OCI-LY7 (cell line): Measurements from ENCODE around the gene HLCS. TPM values are rescaled to one million over a fixed set of nuclear protein-coding genes. Genes with fewer than 3 reads are reported as not detected.

Experiments
- BruUV-seq: library from RNA; stranded (reverse); fragments of 400-500 nt; replicated peaks from 2 replicates; lab custom pipeline; 2021; lab: Mats Ljungman, UMichigan
- CTCF ChIA-PET: fragments of 300-600 bp; sonication (Branson Sonifier 250); formaldehyde crosslinking; loops from one replicate; lab custom pipeline; 2022; ENCODE audit warnings: antibody characterized with exemption; ENCODE audit not compliant: unreplicated experiment; lab: Charles Lee
- POLR2A ChIA-PET: fragments of 300-600 bp; sonication (Branson Sonifier 250); formaldehyde crosslinking; loops from one replicate; lab custom pipeline; 2022; ENCODE audit warnings: antibody characterized with exemption; lab: Charles Lee
- DNase-seq: peaks from one replicate; pipeline ENCODE4 v3.0.0-alpha.2; 2015; ENCODE audit warnings: low spot score
- H2AFZ ChIP-seq: fragments of 200-600 bp; sonication (generic), shearing (Covaris generic); 2 replicates; pipeline ENCODE4 v1.6.1; 2014; ENCODE audit warnings: mild to moderate bottlenecking, antibody characterized with exemption, low read length, moderate library complexity
- H3K27ac ChIP-seq: fragments of 200-600 bp; sonication (generic); 2 replicates; pipeline ENCODE4 v1.5.1; 2014; ENCODE audit warnings: mixed run types, low read depth, mild to moderate bottlenecking, moderate library complexity, low read length, inconsistent platforms; ENCODE audit not compliant: poor library complexity, severe bottlenecking
- H3K36me3 ChIP-seq: fragments of 200-600 bp; sonication (generic); 2 replicates; pipeline ENCODE4 v1.6.1; 2014; ENCODE audit warnings: mild to moderate bottlenecking, antibody characterized with exemption, low read length, moderate library complexity, mixed read lengths; ENCODE audit not compliant: insufficient read depth
- H3K4me1 ChIP-seq: fragments of 200-600 bp; sonication (generic); 2 replicates; pipeline ENCODE4 v1.5.1; 2014; ENCODE audit warnings: mild to moderate bottlenecking, low read length; ENCODE audit not compliant: insufficient read depth, poor library complexity, severe bottlenecking
- H3K4me2 ChIP-seq: fragments of 200-600 bp; sonication (generic); 2 replicates; pipeline ENCODE4 v1.6.1; 2014; ENCODE audit warnings: mild to moderate bottlenecking, low read length
- H3K4me3 ChIP-seq: fragments of 200-600 bp; sonication (generic); 2 replicates; pipeline ENCODE4 v1.5.1; 2014; ENCODE audit warnings: mild to moderate bottlenecking, low read depth, low read length; ENCODE audit not compliant: poor library complexity, severe bottlenecking
- H3K79me2 ChIP-seq: fragments of 200-600 bp; sonication (generic); 2 replicates; pipeline ENCODE4 v1.6.1; 2016; ENCODE audit warnings: low read depth, mild to moderate bottlenecking, low read length, moderate library complexity, mixed read lengths; ENCODE audit not compliant: insufficient read depth
- H3K9me2 ChIP-seq: fragments of 200-600 bp; sonication (generic); 2 replicates; pipeline ENCODE4 v1.6.1; 2016; ENCODE audit warnings: mild to moderate bottlenecking, low read length, mixed read lengths; ENCODE audit not compliant: insufficient read depth
- H3K9me3 ChIP-seq: fragments of 200-600 bp; sonication (generic); 2 replicates; pipeline ENCODE4 v1.6.1; 2014; ENCODE audit warnings: mild to moderate bottlenecking, mixed run types, low read length, mixed read lengths
- H4K20me1 ChIP-seq: fragments of 200-600 bp; sonication (generic); 2 replicates; pipeline ENCODE4 v1.6.1; 2014; ENCODE audit warnings: mild to moderate bottlenecking, antibody characterized with exemption, low read length, moderate library complexity, mixed read lengths; ENCODE audit not compliant: insufficient read depth
- EZH2phosphoT487 ChIP-seq: fragments of 200-600 bp; sonication (generic); IDR thresholded peaks from 2 replicates; pipeline ENCODE4 v1.6.1; 2018; ENCODE audit warnings: low read depth, borderline replicate concordance, mild to moderate bottlenecking, mixed run types, antibody characterized with exemption, low read length, moderate library complexity, mixed read lengths
- intact Hi-C: fragments of 100-400 bp; cut with micrococcal nuclease; formaldehyde crosslinking; loops from one replicate; pipeline ENCODE4 v1.10.0; 2022; ENCODE audit not compliant: unreplicated experiment
- total RNA-seq, 2 experiments: library from RNA; depleted of rRNA in 1 of 2; stranded (reverse); fragments of >200 nt in 1 of 2; shearing (Covaris generic) in 1 of 2; gene quantifications; 2 replicates each; pipeline ENCODE4 v1.2.3, GENCODE V29; 2014 to 2022
- TF ChIP-seq, protein P1 (sequence below): fragments of 200-600 bp; sonication (generic); conservative IDR thresholded peaks from 2 replicates; pipeline ENCODE4 v1.5.1; 2014; ENCODE audit warnings: mild to moderate bottlenecking, antibody characterized with exemption, low read length, moderate library complexity, mixed read lengths

Gene HLCS
- total RNA-seq, 2 experiments from 2014 or later: 12.0 to 20.9 TPM

DNA sequence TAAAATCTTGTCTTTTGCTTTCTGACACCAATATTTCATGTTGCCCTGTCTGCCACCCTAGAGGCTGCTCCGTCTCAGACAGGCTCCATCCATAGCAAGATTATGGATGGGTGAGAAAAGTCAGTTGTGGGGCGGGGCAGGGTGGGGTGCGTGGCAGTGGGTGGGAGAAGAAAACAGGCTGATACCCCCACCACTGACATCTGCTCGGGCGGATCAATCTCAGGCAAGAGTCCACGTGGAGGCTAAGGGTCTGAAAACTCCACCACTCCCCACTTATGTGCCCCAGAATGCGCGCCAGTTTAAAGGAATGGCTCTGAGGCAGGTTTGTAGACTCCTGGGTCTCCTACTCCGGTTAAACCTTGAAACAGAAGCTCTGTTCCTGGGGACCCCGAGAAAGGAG lies 101.5 kb downstream of the HLCS start:
- H4K20me1 ChIP-seq: no peaks in the 10 kb centered on the region
- ChIA-PET POLR2A (interaction anchor here (1.3 to 1.5 kb wide), 2 partner anchors 11 to 24 kb away, joined by 3 to 6 read pairs; no protein-coding TSS in a partner anchor), CTCF (no interaction called here)
- no peak for TF ChIP-seq EZH2phosphoT487
- TF ChIP-seq, protein P1, sequence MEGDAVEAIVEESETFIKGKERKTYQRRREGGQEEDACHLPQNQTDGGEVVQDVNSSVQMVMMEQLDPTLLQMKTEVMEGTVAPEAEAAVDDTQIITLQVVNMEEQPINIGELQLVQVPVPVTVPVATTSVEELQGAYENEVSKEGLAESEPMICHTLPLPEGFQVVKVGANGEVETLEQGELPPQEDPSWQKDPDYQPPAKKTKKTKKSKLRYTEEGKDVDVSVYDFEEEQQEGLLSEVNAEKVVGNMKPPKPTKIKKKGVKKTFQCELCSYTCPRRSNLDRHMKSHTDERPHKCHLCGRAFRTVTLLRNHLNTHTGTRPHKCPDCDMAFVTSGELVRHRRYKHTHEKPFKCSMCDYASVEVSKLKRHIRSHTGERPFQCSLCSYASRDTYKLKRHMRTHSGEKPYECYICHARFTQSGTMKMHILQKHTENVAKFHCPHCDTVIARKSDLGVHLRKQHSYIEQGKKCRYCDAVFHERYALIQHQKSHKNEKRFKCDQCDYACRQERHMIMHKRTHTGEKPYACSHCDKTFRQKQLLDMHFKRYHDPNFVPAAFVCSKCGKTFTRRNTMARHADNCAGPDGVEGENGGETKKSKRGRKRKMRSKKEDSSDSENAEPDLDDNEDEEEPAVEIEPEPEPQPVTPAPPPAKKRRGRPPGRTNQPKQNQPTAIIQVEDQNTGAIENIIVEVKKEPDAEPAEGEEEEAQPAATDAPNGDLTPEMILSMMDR: no peak
- no peaks in the 10 kb centered on the region for H3K79me2 ChIP-seq
- H3K36me3 ChIP-seq: no peaks in the 10 kb centered on the region
- peaks cover 11% of the 10 kb centered on the region for H3K4me1 ChIP-seq
- no TSS peak for BruUV-seq
- intact Hi-C loops: no loop called here
- no peaks in the 10 kb centered on the region for H3K9me3 ChIP-seq
- no peak for DNase-seq
- no peak overlapping the region for H3K27ac ChIP-seq
- no peaks in the 10 kb centered on the region for H3K9me2 ChIP-seq
- no peak overlapping the region for H2AFZ ChIP-seq
- no peak overlapping the region for H3K4me3 ChIP-seq
- no peak overlapping the region for H3K4me2 ChIP-seq

DNA sequence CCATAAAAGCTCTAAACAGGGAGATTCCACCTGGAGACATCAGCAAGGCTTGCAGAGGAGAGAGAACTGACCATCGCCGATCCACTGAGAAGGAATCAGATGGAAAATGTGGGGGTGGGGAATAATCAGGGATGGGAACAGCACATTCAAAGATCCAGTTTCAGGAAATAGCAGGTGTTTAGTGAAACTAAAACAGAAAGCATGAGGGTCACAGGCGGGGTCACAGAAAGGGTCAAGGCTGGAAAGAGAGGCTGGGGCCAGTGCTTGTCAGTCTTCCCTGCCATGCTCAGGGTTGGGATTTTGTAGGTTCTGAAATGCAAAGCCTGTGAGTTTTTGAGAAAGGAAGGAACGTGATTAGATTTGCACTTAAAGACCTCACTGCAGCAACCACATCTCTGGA lies 103.2 kb downstream of the HLCS start:
- Histone ChIP-seq H3K9me2 (no peaks in the 10 kb centered on the region), H2AFZ (no peak overlapping the region), H3K4me2 (no peak overlapping the region), H3K4me3 (no peak overlapping the region), H3K27ac (no peak overlapping the region), H3K4me1 (peaks cover 13% of the 10 kb centered on the region), H3K36me3 (no peaks in the 10 kb centered on the region), H4K20me1 (no peaks in the 10 kb centered on the region), H3K9me3 (no peaks in the 10 kb centered on the region), H3K79me2 (no peaks in the 10 kb centered on the region)
- CTCF ChIA-PET: no interaction called here
- POLR2A ChIA-PET: interaction anchor here (0.5 kb wide), 1 partner anchor 18 kb away, joined by 4 read pairs; no protein-coding TSS in a partner anchor
- no peak for DNase-seq
- no TSS peak for BruUV-seq
- intact Hi-C loops: no loop called here
- TF ChIP-seq, protein P1: no peak
- TF ChIP-seq EZH2phosphoT487: no peak

DNA sequence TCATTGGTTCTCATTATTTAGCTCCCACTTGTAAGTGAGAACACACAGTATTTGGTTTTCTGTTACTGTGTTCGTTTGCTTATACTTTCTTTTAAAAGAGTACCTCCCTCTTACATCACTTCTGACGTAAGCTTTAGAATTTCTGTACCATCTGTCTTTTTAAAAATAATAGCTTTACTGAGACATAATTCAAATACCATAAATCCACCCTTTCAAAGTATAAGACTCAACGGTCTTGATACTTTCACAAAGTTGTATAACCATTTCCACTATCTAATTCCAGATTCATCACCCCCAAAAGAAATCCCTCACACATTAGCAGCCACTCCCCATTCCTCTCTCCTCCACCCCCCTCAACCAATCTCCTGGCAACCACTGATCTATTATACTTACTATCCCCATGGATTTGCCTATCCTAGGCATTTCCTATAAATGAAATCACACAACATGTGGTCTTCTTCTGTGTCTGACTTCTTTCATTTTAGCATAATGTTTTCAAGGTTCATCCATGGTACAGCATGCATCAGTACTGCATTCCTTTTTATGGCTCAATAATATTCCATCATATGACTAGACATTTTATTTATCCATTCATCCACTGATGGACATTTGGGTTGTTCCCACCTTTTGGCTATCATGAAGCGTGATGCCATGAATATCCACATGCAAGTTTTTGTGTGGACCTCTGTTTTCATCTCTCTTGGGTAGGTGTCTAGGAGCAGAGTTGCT lies 104.7 kb downstream of the HLCS start:
- no peaks in the 10 kb centered on the region for H3K36me3 ChIP-seq
- no TSS peak for BruUV-seq
- no peaks in the 10 kb centered on the region for H4K20me1 ChIP-seq
- no peak overlapping the region for H3K4me2 ChIP-seq
- no peaks in the 10 kb centered on the region for H3K79me2 ChIP-seq
- no peak overlapping the region for H2AFZ ChIP-seq
- POLR2A ChIA-PET: no interaction called here
- no peak overlapping the region for H3K4me3 ChIP-seq
- H3K9me3 ChIP-seq: no peaks in the 10 kb centered on the region
- DNase-seq: no peak
- intact Hi-C loops: no loop called here
- no peaks in the 10 kb centered on the region for H3K9me2 ChIP-seq
- CTCF ChIA-PET: no interaction called here
- H3K27ac ChIP-seq: no peak overlapping the region
- TF ChIP-seq EZH2phosphoT487: no peak
- TF ChIP-seq, protein P1: no peak
- H3K4me1 ChIP-seq: peaks cover 12% of the 10 kb centered on the region
